ENCODE data around the gene CCDC182. TPM values are rescaled to one million over a fixed set of nuclear protein-coding genes. Genes with fewer than 3 reads are reported as not detected.

CCDC182 gene
- total RNA-seq, 1 experiment from 2014 or later, result not detected

DNA sequence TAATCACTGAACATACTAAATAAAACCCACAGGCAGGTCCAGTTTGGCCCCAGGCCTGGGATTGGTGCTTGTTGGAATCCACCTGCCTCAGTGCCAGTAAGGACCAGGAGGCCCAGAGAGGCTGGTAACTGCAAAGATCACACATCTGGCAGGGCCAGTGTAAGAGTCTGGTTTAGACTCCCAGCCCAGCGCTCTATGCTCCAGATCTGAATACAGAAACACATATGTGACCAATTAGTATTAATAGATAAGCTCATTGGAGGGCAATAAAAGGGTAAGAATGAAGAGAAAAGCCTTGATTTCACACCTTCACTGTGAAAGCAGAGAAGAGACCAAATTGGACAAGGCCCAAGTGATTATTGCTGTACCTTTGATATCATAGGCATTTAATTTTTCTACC lies 13.6 kb upstream of the CCDC182 start:
- intact Hi-C loops (cut with micrococcal nuclease; ENCODE audit: unreplicated experiment), result no loop called here
- TF ChIP-seq, protein P1, sequence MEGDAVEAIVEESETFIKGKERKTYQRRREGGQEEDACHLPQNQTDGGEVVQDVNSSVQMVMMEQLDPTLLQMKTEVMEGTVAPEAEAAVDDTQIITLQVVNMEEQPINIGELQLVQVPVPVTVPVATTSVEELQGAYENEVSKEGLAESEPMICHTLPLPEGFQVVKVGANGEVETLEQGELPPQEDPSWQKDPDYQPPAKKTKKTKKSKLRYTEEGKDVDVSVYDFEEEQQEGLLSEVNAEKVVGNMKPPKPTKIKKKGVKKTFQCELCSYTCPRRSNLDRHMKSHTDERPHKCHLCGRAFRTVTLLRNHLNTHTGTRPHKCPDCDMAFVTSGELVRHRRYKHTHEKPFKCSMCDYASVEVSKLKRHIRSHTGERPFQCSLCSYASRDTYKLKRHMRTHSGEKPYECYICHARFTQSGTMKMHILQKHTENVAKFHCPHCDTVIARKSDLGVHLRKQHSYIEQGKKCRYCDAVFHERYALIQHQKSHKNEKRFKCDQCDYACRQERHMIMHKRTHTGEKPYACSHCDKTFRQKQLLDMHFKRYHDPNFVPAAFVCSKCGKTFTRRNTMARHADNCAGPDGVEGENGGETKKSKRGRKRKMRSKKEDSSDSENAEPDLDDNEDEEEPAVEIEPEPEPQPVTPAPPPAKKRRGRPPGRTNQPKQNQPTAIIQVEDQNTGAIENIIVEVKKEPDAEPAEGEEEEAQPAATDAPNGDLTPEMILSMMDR (IDR thresholded peaks at IDR 0.05; ENCODE audit: unreplicated experiment), result no peak
- H3K36me3 Mint-ChIP-seq (ENCODE audit: insufficient read depth, unreplicated experiment), result no peaks in the 10 kb centered on the region
- H3K4me3 Mint-ChIP-seq (ENCODE audit: low read depth, unreplicated experiment), result no peak overlapping the region
- no peak overlapping the region for H3K27ac Mint-ChIP-seq (ENCODE audit: unreplicated experiment)
- H3K4me1 Mint-ChIP-seq (ENCODE audit: low read depth, unreplicated experiment), result no peaks in the 10 kb centered on the region
- H3K9me3 Mint-ChIP-seq (ENCODE audit: low read depth, unreplicated experiment), result no peaks in the 10 kb centered on the region
- DNase-seq, result no peak
- H3K27me3 Mint-ChIP-seq (ENCODE audit: unreplicated experiment), result peaks cover 22% of the 10 kb centered on the region
- CTCF ChIA-PET, result no interaction called here
- BruUV-seq (replicated peaks), result no TSS peak

DNA sequence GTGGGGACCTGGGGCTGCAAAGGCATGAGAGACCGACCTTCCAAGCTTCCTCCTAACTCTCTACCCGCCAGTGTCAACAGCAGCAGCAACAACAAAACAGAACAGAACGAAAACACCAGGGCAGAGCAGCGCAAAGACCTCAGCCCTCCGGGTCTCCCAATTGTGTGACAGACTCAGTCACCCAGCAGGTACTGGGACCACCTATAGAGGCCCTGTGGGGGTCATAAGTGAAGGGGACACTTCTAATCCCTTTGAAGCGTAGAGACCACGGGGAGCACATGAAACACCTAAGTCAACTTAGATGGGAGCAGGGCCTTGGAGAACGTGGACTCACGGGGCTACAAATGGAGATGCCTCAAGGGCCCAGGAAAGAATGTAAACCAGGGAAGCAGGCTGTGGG lies 12.6 kb upstream of the CCDC182 start:
- H3K4me3 Mint-ChIP-seq (ENCODE audit: low read depth, unreplicated experiment), result no peak overlapping the region
- no peak overlapping the region for H3K27ac Mint-ChIP-seq (ENCODE audit: unreplicated experiment)
- CTCF ChIA-PET, result interaction anchor here (0.6 kb wide), 1 partner anchor 522 kb away, joined by 3 read pairs; no protein-coding TSS in a partner anchor
- H3K36me3 Mint-ChIP-seq (ENCODE audit: insufficient read depth, unreplicated experiment), result no peaks in the 10 kb centered on the region
- TF ChIP-seq, protein P1 (IDR thresholded peaks at IDR 0.05; ENCODE audit: unreplicated experiment), result no peak
- no peaks in the 10 kb centered on the region for H3K4me1 Mint-ChIP-seq (ENCODE audit: low read depth, unreplicated experiment)
- H3K9me3 Mint-ChIP-seq (ENCODE audit: low read depth, unreplicated experiment), result no peaks in the 10 kb centered on the region
- intact Hi-C loops (cut with micrococcal nuclease; ENCODE audit: unreplicated experiment), result no loop called here
- peaks cover 13% of the 10 kb centered on the region for H3K27me3 Mint-ChIP-seq (ENCODE audit: unreplicated experiment)
- no peak for DNase-seq
- BruUV-seq (replicated peaks), result no TSS peak

DNA sequence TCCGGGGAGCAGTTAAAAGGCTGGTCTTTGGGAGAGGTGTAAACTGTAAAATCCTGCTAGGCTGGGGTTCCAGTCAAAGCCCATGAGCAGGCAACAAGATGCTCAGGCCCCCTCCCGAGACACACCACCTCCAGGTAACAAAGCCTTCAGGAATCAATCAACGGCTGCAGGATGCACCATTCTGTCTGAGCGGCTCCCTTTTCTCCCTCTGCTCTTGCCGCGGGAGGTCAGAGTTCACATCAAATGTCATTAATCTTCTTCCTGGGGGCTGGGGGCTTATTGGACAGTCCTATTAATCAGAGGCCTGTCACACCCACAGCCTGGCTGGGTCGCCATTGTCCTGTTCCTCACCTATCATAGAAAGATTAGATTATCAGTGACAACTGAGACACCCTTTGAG lies 11.9 kb upstream of the CCDC182 start:
- BruUV-seq (replicated peaks), result no TSS peak
- intact Hi-C loops (cut with micrococcal nuclease; ENCODE audit: unreplicated experiment), result no loop called here
- TF ChIP-seq, protein P1 (IDR thresholded peaks at IDR 0.05; ENCODE audit: unreplicated experiment), result no peak
- peaks cover 5% of the 10 kb centered on the region for H3K27me3 Mint-ChIP-seq (ENCODE audit: unreplicated experiment)
- no peak for DNase-seq
- no peaks in the 10 kb centered on the region for H3K9me3 Mint-ChIP-seq (ENCODE audit: low read depth, unreplicated experiment)
- no peak overlapping the region for H3K27ac Mint-ChIP-seq (ENCODE audit: unreplicated experiment)
- H3K4me1 Mint-ChIP-seq (ENCODE audit: low read depth, unreplicated experiment), result no peaks in the 10 kb centered on the region
- no peak overlapping the region for H3K4me3 Mint-ChIP-seq (ENCODE audit: low read depth, unreplicated experiment)
- no peaks in the 10 kb centered on the region for H3K36me3 Mint-ChIP-seq (ENCODE audit: insufficient read depth, unreplicated experiment)
- CTCF ChIA-PET, result no interaction called here

DNA sequence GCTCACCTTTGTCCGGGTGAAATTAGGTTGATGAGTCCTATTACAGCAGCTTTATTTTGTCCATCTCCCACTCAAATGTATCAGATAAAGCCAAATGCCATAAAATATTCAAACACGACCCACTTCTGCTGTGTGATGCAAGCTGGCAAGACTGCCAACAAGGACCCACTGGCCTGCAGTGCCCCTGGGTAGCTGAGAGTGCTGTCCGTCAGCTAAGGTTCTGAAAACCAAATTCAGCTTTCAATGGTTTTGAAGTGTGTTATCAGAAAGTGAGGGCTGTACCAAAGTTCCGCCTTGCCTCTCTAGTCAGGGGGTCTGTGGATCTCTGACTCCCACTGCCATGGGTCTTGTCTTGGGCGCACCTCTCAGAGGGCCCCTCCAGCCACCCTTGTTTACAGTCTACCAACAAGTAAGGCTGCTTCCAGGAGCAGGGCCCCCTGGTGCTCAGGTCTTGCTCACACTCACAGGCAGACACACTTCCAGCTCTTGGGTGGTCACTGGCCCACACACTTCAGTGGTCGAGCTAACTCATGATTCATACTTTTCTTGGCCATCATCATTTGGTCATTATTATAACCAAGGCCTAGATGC lies 10.5 kb upstream of the CCDC182 start:
- H3K36me3 Mint-ChIP-seq (ENCODE audit: insufficient read depth, unreplicated experiment), result no peaks in the 10 kb centered on the region
- H3K27ac Mint-ChIP-seq (ENCODE audit: unreplicated experiment), result no peak overlapping the region
- H3K4me1 Mint-ChIP-seq (ENCODE audit: low read depth, unreplicated experiment), result no peaks in the 10 kb centered on the region

More for the DNA sequence above, 10.5 kb upstream of the CCDC182 start:
- CTCF ChIA-PET, result interaction anchor here (1.6 kb wide), 1 partner anchor 28 kb away, joined by 5 read pairs; no protein-coding TSS in a partner anchor
- Mint-ChIP-seq H3K9me3 (ENCODE audit: low read depth, unreplicated experiment) (no peaks in the 10 kb centered on the region), H3K4me3 (ENCODE audit: low read depth, unreplicated experiment) (no peak overlapping the region), H3K27me3 (ENCODE audit: unreplicated experiment) (peaks cover 2% of the 10 kb centered on the region)
- intact Hi-C loops (cut with micrococcal nuclease; ENCODE audit: unreplicated experiment), result no loop called here
- no peak for DNase-seq
- TF ChIP-seq, protein P1 (IDR thresholded peaks at IDR 0.05; ENCODE audit: unreplicated experiment), result no peak
- no TSS peak for BruUV-seq (replicated peaks)
